Measurements from ENCODE around the gene SSTR5. TPM values are rescaled to one million over a fixed set of nuclear protein-coding genes. Genes with fewer than 3 reads are reported as not detected.
"Not testable (repeated sequence)": the region's sequence is repeated elsewhere in the genome, so short reads cannot be mapped to it uniquely, and the experiment has no call there.

The SSTR5 gene
- total RNA-seq (6.7 TPM), polyA plus RNA-seq (ENCODE audit: insufficient read depth, low read depth, low replicate concordance) (not detected)
- long read RNA-seq, donor 1 = 0 reads
- long read RNA-seq, donor 2 = 0 reads
- long read RNA-seq, donor 3 = 0 reads
- long read RNA-seq, donor 4, partial matches to known transcripts = 0 of 1 reads
- long read RNA-seq, donor 4, other reads (novel, unspliced or antisense) = 0 of 1 reads
- long read RNA-seq, donor 5 = 0 reads
- long read RNA-seq, donor 6 = 0 reads
- long read RNA-seq, donor 7, transcript SSTR5-201 (1 exons, 1,362 nt) = major isoform, 22 of 22 reads
- long read RNA-seq, donor 7, partial matches to known transcripts = 0 of 22 reads
- long read RNA-seq, donor 7, other reads (novel, unspliced or antisense) = 0 of 22 reads
- long read RNA-seq, donor 8 = 0 reads
- long read RNA-seq, donor 9, partial matches to known transcripts = 0 of 1 reads
- long read RNA-seq, donor 9, other reads (novel, unspliced or antisense) = 0 of 1 reads
- long read RNA-seq, donor 10 = 0 reads

GRCh38 chr16:1072526-1073261, at the start of gene SSTR5:
SSTR5 (plus strand) TSS chr16:1072747; CDS start chr16:1078869, 6,122 bp downstream.
- DNase-seq (no peak), FAIRE-seq (no peak)

GRCh38 chr16:1024138-1024537, 48.4 kb upstream of the SSTR5 start:
- no peak overlapping the region for H3K9ac ChIP-seq (ENCODE audit: low read length in 3 of 3)
- DNase-seq (peak in 2 of 5 donors; percentile 46 to 50), FAIRE-seq (no peak)
- no peaks in the 10 kb centered on the region for H3K9me3 ChIP-seq (ENCODE audit: control insufficient read depth in 2 of 3, insufficient read depth in 1 of 3, low read length in 3 of 3)
- no peaks in the 10 kb centered on the region for H3K36me3 ChIP-seq (ENCODE audit: control insufficient read depth in 2 of 3, insufficient read depth in 3 of 3, low read length in 3 of 3)
- intact Hi-C loops (cut with DNase I) = no loop called here
- no peaks in the 10 kb centered on the region for H3K27me3 ChIP-seq (ENCODE audit: control insufficient read depth, insufficient read depth, low read length)
- no peak for TF ChIP-seq CTCF (IDR thresholded peaks at IDR 0.05; ENCODE audit: borderline replicate concordance, extremely low read depth, insufficient read depth)
- H3K4me1 ChIP-seq (ENCODE audit: control insufficient read depth in 2 of 3, insufficient read depth in 2 of 3, low read depth in 1 of 3, low read length in 3 of 3) = peaks cover 0 to 2% (median 0%) of the 10 kb centered on the region in 3 donors
- no peak overlapping the region for H3K4me3 ChIP-seq (ENCODE audit: low read length in 3 of 3)
- H3K27ac ChIP-seq (ENCODE audit: low read depth in 2 of 2, low read length in 2 of 2) = no peak overlapping the region

More at GRCh38 chr16:1072526-1073261, at the start of gene SSTR5:
- intact Hi-C loops (cut with DNase I) = no loop called here
- H3K9ac ChIP-seq (ENCODE audit: low read length in 3 of 3) = no peak within 1 kb of the TSS
- H3K27ac ChIP-seq (ENCODE audit: low read depth in 2 of 2, low read length in 2 of 2) = no peak within 1 kb of the TSS
- H3K27me3 ChIP-seq (ENCODE audit: control insufficient read depth, insufficient read depth, low read length) = peaks cover 2% of the 10 kb centered on the region
- H3K4me3 ChIP-seq (ENCODE audit: low read length in 3 of 3) = no peak within 1 kb of the TSS
- no peak for TF ChIP-seq CTCF (IDR thresholded peaks at IDR 0.05; ENCODE audit: borderline replicate concordance, extremely low read depth, insufficient read depth)
- H3K9me3 ChIP-seq (ENCODE audit: control insufficient read depth in 2 of 3, insufficient read depth in 1 of 3, low read length in 3 of 3) = no peaks in the 10 kb centered on the region
- no peaks in the 10 kb centered on the region for H3K36me3 ChIP-seq (ENCODE audit: control insufficient read depth in 2 of 3, insufficient read depth in 3 of 3, low read length in 3 of 3)
- no peaks in the 10 kb centered on the region for H3K4me1 ChIP-seq (ENCODE audit: control insufficient read depth in 2 of 3, insufficient read depth in 2 of 3, low read depth in 1 of 3, low read length in 3 of 3)

GRCh38 chr16:1025183-1025809, 47.3 kb upstream of the SSTR5 start:
- H3K4me1 ChIP-seq (ENCODE audit: control insufficient read depth in 2 of 3, insufficient read depth in 2 of 3, low read depth in 1 of 3, low read length in 3 of 3); H3K4me3 ChIP-seq (ENCODE audit: low read length in 3 of 3); H3K27ac ChIP-seq (ENCODE audit: low read depth in 2 of 2, low read length in 2 of 2); H3K36me3 ChIP-seq (ENCODE audit: control insufficient read depth in 2 of 3, insufficient read depth in 3 of 3, low read length in 3 of 3); FAIRE-seq; H3K9ac ChIP-seq (ENCODE audit: low read length in 3 of 3); H3K9me3 ChIP-seq (ENCODE audit: control insufficient read depth in 2 of 3, insufficient read depth in 1 of 3, low read length in 3 of 3); intact Hi-C loops (cut with DNase I); H3K27me3 ChIP-seq (ENCODE audit: control insufficient read depth, insufficient read depth, low read length): not testable (repeated sequence)
- peak in 2 of 5 donors; percentile 78 to 92 for DNase-seq
